Suppressor macrophage treated with lipopolysaccharide for 1 hour (primary cell): ENCODE data around the gene S1PR4.
A peak's percentile ranks its signal among the peaks of the same experiment; 100 is the strongest.
"Not testable (repeated sequence)": the region's sequence is repeated elsewhere in the genome, so short reads cannot be mapped to it uniquely, and the experiment has no call there.

Experiments
- DNase-seq, 3 donors: peaks; one replicate each; pipeline ENCODE4 v3.0.0-alpha.2; 2020 to 2022

S1PR4 gene

GRCh38 chr19:3196064-3196932, 17.7 kb downstream of the S1PR4 start:
- DNase-seq = no peak

- DNase-seq = no peak
These were observed 18.3 kb downstream of the S1PR4 start for GRCh38 chr19:3196933-3197205.

GRCh38 chr19:3198901-3199700, 20.5 kb downstream of the S1PR4 start:
- DNase-seq = no peak

GRCh38 chr19:3201072-3201700, 22.6 kb downstream of the S1PR4 start:
- no peak for DNase-seq

GRCh38 chr19:3201911-3202310, 23.3 kb downstream of the S1PR4 start:
- DNase-seq = no peak

GRCh38 chr19:3202346-3202745, 23.8 kb downstream of the S1PR4 start:
- no peak for DNase-seq

- not testable (repeated sequence) for DNase-seq
These were observed 24.3 kb downstream of the S1PR4 start for GRCh38 chr19:3202895-3203294.

- DNase-seq = no peak
These were observed 25.5 kb downstream of the S1PR4 start for GRCh38 chr19:3203805-3204645.

- DNase-seq = no peak
These were observed 26.2 kb downstream of the S1PR4 start for GRCh38 chr19:3204646-3205275.

- DNase-seq = no peak
These were observed 27.8 kb downstream of the S1PR4 start for GRCh38 chr19:3206216-3206953.

GRCh38 chr19:3207461-3208242, 29.1 kb downstream of the S1PR4 start:
- no peak for DNase-seq

GRCh38 chr19:3208317-3209207, 30.0 kb downstream of the S1PR4 start:
- DNase-seq = no peak

GRCh38 chr19:3210347-3211017, 31.9 kb downstream of the S1PR4 start:
- DNase-seq = peak; percentile 67 to 75 (median 72)

- DNase-seq = no peak
These were observed 32.6 kb downstream of the S1PR4 start for GRCh38 chr19:3211191-3211590.

- DNase-seq = no peak
These were observed 34.6 kb downstream of the S1PR4 start for GRCh38 chr19:3213159-3213558.

- no peak for DNase-seq
These were observed 38.3 kb downstream of the S1PR4 start for GRCh38 chr19:3216874-3217273.

GRCh38 chr19:3220576-3220975, 42.0 kb downstream of the S1PR4 start:
- no peak for DNase-seq

- DNase-seq = not testable (repeated sequence)
These were observed 43.0 kb downstream of the S1PR4 start for GRCh38 chr19:3221576-3221975.

- DNase-seq = no peak
These were observed 44.1 kb downstream of the S1PR4 start for GRCh38 chr19:3222709-3223108.
